Measurements from ENCODE around the gene GSC2.

Gene GSC2

GRCh38 chr22:19152942-19153883 lies 3.1 kb upstream of the GSC2 start:
- no peak for DNase-seq

GRCh38 chr22:19151329-19152191 lies 1.5 kb upstream of the GSC2 start:
- DNase-seq = no peak

DNA sequence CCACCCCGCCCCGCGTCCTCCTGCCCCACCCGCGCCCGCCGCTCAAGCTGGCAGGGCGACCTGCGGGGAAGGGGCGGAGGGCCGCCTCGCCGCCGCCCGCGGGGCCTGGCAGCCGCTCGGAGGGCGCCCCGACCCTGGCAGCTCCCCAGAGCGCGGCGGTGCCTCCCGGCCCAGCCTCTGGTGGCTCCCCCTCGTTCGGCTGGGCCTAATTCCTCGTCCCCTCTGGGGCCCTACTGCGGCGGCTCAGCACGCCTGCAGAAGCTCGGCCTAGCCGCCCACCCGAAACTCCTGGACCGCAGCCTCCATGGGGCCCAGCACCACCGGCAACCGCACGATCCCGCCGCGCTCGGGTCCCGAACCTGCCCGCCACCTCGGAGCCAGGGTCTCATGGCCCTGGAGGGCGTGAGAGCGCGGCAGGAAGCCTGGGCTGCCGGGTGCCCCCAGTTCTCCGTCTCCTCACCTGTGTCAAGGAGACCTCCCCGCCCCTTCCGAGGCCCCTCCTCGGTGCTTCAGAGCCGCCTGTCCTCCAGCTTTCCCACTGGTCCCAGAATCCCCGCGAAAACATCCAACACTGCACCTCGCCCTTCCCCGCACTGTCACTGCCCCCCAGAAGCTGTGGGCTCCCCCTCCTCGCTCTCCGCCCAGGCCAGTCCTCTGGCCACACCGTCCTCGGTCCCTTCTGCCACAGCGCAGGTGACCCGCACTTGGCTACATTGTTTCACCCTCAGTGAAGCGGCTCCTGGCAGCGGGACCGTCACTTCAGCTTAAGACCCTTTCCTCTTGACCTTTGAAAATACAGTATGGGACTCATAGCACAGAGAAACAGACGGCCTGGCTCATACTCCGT lies 613 bp upstream of the GSC2 start:
- DNase-seq = no peak

GRCh38 chr22:19149047-19149883 lies 827 bp downstream of the GSC2 start:
- peak; percentile 42 for DNase-seq

DNA sequence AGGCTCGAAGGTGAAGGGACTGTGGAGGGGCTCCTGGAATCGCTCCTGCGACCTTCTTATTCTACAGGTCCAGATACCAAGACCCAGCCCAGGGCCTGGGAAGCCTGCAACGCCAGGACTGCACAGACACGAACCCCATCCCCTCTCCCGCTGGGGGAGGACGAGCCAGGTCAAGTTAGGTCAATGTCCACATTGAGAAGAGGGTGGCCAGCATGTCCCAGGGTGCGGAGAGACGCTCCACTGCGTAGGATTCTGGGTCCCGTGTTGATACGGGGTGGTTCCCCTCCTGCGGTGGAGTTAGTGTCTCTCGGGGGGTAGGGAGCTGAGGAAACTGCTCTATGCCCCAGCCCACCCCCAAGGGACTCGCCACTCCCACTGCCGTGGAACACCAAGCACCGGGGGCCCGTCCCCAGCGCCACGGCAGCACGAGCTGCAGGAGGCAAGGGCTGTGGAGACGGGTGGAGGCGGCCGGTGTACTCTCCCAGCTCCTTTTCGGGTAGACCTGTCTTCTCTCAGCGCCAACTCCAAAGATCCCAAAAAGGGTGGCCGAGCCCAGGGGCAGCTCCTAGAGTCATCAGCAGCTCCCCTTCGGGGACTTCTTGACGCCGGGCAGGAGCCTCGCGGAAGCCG lies 1.6 kb downstream of the GSC2 start:
- no peak for DNase-seq

DNA sequence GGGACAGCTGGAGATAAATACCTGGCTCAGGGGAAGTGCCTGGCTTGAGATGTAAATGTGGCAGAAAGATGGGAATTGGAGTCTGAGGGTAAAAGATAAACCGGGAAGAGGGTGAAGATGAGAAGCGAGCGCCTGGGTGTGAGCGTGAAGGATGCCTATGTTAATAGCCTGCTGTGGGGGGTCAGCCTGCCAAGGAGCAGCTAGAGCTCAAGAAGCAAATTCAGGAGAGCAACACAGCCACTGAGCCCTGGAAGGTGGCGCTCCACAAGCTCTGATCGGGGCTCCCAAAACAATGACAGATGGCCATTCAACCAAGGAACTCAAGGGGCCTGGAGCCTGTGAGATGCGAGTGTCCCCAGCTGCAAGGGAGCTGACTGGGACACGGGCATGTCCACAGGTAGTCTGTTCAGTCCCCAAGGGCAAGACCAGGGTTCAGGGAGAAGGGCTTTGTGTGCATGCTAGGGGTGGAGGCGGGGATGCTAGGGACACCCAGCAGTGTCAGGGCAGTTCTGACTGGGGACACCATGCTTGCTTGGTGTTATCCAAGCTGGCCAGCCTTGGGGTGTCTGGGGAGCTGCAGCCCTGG lies 2.8 kb downstream of the GSC2 start:
- DNase-seq = no peak

GRCh38 chr22:19146215-19146968 lies 3.7 kb downstream of the GSC2 start:
- no peak for DNase-seq

GRCh38 chr22:19143967-19144400 lies 6.1 kb downstream of the GSC2 start:
- DNase-seq = no peak

DNA sequence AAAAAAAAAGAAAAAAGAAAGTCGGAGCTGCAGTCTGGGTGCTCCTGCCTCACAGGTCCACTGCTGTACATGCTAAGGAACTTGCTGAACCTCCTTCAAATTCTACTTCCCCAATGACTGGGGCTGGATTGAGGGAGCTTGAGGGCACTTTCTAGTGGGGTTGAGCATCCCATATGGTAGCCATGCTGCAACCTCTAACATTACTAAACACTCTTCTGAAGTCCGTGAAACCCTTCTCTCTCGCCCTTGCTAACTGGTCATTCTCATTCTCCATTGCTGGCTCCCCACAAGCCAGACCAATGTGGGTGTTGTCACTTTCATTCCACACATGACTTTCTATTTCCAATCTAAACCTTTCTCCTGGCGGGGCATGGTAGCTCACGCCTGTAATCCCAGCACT lies 6.9 kb downstream of the GSC2 start:
- no peak for DNase-seq

GRCh38 chr22:19142394-19142793 lies 7.7 kb downstream of the GSC2 start:
- DNase-seq = no peak

DNA sequence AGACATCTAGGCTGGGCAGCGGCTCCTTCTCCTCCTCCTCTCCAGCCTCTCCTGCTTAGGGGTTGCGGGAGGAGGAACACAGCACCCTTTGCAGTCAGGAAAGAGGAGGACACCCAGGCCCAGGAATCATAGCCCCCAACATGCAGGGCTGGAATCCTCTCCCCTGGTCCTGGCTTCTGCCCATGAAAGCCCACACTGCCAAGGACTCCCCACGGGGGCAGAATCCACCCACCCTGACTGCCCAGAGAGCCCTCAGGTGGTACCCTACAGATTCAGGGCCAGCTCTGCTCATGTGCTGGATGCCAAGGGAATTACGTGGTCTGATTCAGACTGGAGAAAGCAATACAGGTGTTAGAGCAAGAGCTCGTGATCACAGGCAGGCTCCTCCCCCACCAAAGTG lies 10.1 kb downstream of the GSC2 start:
- DNase-seq = no peak

DNA sequence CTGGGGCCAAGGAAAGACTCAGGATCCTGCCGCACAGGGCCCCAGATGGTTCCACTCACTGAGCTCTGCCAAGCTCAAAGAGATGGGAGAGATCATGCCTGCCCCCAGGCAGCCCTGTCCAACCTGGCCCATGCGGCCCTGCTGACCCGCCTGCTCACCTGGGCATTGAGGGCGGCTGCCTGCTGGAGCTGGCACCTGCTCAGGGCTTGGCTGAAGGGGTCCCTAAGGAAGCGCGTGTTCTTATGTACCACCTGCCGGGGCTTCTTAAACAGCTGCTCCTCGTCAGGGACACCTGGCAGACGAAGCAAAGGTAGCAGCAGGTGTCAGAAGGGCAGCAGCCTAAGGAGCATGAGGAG lies 11.1 kb downstream of the GSC2 start:
- no peak for DNase-seq

- DNase-seq = no peak
Observed at GRCh38 chr22:19138217-19139000, 11.7 kb downstream of the GSC2 start.

DNA sequence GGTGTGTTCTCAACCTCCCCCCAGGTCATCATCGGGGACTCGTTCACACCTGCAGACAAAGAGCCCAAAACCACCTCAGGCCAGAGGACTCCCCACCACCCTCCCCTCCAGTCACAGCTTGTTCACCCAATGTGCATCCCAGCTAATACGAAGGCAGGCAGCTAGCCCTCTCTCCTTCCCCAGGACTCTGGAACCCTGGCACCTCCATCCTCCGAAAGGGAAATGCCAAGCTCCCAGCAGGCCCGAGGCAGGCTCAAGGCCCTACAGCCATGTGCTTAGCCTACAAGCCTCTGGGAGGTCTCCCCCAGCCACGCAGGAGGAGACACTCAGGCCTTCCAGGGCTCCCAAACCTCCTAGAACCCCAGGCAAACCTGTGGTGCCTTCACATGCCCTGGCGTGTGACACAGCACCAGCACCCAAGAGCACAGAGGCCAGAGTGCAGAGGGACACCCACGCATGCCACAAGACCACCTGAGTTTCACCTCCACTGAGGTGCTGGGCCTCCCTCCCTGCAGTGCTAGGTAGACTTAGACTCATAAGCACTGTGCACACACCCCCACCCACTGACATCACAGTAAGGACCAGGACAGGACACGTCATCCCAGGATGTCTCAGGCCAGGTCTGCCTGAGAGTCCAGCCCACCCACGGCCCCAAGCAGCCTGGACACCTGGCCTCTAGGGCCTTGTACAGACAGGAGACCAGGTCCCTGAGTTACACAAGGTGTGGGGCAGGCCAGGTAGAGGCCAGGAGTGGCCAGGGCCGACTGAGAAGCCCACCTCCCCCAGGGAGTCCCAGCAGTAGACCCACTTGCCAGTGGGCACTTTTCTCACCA lies 12.5 kb downstream of the GSC2 start:
- DNase-seq = no peak

DNA sequence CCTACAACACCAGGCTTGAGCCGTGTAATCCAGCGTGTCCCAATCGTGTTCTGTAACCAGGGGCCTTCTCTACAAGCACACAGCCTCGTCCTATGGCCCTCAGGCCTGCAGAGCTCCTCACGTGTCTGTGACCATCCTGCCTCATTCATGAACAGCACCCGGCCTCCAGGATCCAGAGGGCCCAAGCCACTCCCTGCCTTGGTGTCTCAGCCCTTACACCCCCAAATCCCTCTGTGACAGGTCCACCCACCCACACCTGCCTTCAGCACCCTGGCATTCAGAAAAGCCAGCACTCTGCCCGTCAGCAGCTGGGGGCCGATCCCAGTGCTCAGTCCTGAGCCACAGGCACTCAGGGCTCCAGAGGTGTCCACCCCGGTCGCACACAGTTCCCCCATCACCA lies 13.2 kb downstream of the GSC2 start:
- DNase-seq = no peak

GRCh38 chr22:19134874-19135273 lies 15.2 kb downstream of the GSC2 start:
- no peak for DNase-seq

- DNase-seq = no peak
Observed at GRCh38 chr22:19134176-19134831, 15.8 kb downstream of the GSC2 start.

- DNase-seq = no peak
Observed at GRCh38 chr22:19133561-19133960, 16.5 kb downstream of the GSC2 start.

All from activated effector memory CD4-positive, alpha-beta T cell treated with Interleukin-2 at 50 U/mL for 16 hours (primary cell).